D341Med (cell line): ENCODE measurements around the gene TICAM1.
"Not testable (repeated sequence)": the region's sequence is repeated elsewhere in the genome, so short reads cannot be mapped to it uniquely, and the experiment has no call there.

Experiments used
- DNase-seq: peaks from one replicate; pipeline ENCODE4 v3.0.0; 2012; ENCODE audit warnings: low spot score

Gene TICAM1

GRCh38 chr19:4805140-4805539 lies 26.4 kb downstream of the TICAM1 start:
- not testable (repeated sequence) for DNase-seq

DNA sequence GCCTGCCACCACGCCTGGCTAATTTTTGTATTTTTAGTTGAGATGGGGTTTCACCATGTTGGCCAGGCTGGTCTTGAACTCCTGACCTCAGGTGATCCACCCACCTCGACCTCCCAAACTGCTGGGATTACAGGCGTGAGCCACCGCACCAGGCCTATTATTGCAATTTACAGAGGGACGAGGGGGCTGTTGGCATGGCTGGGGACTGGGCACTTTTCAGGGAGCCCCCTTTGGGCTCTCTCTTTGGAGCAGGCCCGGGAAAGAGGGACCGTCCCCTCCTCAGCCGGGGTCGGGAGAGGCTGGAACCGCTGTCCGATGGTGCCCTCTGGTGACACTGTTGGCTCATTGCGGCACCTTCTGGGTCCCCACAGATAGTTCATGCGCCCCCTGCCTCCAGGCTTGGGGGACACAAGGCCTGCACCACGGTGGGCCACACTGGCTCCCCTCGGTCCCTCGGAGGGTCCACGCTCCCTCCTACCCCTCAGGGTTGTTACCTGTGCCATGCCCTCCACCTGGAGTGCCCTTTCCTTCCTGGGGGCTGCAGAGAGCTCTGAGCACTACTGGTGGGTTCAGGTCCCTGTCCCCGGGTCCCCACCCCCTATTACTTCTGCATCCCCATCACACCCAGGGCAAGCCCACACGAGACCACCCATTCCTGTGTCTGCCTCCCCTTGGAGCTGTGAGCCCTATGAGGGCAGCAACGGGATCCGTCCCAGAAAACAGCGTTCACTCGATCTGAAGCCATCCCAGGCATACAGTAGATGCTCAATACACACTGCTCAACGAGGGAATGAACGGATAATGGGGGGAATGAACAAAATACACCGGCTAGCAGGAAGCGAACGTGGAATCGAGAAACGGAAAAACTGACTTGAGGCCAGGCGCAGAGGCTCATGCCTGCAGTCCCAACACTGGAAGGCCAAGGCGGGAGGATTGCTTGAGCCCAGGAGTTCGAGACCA lies 27.5 kb downstream of the TICAM1 start:
- DNase-seq: peak; percentile 89

- DNase-seq: no peak
These were observed 28.8 kb downstream of the TICAM1 start for GRCh38 chr19:4802711-4803110.

DNA sequence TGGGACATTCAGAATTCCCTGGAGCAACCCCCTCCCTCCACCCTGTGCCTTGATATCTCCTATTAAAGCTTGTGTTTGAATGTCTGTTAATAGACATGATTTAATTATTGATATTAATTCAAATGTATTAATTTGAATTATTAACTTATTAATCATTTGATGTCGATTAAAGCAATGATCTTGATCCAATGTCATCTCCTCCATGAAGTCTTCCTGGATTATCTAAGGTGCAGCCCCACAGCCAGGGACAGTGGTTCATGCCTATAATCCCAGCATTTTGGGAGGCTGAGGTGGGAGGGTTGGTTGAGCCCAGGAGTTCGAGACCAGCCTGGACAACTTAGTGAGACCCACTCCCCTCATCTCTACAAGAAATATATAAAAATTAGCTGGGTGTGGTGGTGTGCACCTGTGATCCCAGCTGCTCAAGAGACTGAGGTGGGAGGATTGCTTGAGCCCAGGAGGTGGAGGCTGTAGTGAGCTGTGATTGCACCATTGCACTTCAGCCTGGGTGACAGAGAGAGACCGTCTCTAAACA lies 30.4 kb downstream of the TICAM1 start:
- DNase-seq: no peak

DNA sequence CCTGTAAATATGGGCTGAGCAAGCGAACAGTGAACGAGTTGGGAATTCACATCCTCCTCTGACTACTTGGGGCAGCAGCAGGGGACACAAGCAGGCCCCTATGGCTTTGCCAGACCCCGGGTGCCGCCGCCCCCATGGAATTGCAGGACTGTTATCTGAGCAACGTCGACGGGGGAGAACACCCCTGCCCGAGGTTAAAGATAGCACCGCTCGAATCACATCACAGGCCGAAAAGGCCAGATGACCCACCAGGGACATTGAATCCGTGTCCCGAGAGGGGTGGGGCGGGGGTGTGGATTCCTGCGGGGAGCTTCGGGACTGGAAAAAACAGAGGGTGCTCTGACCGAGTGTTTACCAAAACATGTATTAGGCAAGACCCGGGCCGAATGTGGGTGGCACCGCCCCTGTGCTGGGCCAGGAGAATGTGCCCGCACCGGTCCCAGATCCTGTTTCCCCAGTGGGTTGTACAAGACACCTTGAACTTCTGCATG lies 30.9 kb downstream of the TICAM1 start:
- DNase-seq: no peak

DNA sequence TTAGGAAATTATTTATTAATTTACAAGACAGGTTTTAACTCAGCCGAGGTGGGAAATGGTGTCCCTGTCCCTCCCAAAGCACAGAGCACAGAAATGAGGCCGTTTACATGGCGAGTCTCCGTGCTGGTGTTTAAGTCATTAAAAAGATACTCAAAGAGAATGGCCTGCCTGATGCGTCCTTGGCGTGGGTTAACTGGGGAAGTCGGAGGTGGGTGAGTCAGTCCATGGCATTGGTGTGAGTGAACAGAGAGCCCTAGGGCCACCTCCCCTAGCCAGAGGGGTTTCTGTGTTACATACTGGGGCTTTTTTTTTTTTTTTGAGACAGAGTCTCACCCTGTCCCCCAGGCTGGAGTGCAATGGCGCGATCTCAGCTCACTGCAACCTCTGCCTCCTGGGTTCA lies 36.1 kb downstream of the TICAM1 start:
- DNase-seq: no peak

DNA sequence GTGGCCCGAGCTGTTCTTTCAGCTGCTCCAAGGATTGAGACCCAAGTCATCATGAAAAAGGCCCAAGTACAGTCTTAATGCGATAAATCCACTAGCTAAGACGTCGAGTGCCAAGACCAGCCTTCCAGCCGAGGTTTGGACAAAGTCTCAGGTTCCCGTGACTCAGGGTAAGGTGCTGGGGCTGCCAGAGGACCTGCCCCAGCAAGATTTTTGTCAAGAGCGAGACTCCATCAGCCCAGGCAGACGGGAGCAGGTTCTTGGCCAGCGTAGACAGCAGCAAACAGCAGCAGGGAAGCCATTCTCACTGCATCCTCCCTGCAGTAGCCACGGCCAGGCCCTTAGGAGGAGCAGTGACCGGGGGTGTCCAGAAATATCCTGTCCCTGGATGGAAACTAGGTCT lies 36.5 kb downstream of the TICAM1 start:
- DNase-seq: no peak

DNA sequence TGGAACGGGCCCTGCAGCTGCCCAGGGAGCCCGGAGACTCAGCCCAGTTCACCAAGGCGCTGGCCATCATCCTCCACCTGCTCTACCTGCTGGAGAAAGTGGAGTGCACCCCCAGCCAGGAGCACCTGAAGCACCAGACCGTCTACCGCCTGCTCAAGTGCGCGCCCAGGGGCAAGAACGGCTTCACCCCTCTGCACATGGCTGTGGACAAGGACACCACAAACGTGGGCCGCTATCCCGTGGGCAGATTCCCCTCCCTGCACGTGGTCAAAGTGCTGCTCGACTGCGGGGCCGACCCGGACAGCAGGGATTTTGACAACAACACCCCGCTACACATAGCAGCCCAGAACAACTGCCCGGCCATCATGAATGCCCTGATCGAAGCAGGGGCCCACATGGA lies 38.2 kb downstream of the TICAM1 start:
- not testable (repeated sequence) for DNase-seq

- DNase-seq: not testable (repeated sequence)
These were observed 38.7 kb downstream of the TICAM1 start for GRCh38 chr19:4792866-4793195.

DNA sequence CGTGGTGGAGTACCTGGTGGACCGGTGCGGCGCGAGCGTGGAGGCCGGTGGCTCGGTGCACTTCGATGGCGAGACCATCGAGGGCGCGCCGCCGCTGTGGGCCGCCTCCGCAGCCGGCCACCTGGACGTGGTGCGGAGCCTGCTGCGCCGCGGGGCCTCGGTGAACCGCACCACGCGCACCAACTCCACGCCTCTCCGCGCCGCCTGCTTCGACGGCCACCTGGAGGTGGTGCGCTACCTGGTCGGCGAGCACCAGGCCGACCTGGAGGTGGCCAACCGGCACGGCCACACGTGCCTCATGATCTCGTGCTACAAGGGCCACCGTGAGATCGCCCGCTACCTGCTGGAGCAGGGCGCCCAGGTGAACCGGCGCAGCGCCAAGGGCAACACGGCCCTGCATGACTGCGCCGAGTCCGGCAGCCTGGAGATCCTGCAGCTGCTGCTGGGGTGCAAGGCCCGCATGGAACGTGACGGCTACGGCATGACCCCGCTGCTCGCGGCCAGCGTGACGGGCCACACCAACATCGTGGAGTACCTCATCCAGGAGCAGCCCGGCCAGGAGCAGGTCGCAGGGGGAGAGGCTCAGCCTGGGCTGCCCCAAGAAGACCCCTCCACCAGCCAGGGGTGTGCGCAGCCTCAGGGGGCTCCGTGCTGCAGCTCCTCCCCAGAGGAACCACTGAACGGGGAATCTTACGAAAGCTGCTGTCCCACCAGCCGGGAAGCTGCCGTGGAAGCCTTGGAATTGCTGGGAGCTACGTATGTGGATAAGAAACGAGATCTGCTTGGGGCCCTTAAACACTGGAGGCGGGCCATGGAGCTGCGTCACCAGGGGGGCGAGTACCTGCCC lies 39.3 kb downstream of the TICAM1 start:
- not testable (repeated sequence) for DNase-seq

DNA sequence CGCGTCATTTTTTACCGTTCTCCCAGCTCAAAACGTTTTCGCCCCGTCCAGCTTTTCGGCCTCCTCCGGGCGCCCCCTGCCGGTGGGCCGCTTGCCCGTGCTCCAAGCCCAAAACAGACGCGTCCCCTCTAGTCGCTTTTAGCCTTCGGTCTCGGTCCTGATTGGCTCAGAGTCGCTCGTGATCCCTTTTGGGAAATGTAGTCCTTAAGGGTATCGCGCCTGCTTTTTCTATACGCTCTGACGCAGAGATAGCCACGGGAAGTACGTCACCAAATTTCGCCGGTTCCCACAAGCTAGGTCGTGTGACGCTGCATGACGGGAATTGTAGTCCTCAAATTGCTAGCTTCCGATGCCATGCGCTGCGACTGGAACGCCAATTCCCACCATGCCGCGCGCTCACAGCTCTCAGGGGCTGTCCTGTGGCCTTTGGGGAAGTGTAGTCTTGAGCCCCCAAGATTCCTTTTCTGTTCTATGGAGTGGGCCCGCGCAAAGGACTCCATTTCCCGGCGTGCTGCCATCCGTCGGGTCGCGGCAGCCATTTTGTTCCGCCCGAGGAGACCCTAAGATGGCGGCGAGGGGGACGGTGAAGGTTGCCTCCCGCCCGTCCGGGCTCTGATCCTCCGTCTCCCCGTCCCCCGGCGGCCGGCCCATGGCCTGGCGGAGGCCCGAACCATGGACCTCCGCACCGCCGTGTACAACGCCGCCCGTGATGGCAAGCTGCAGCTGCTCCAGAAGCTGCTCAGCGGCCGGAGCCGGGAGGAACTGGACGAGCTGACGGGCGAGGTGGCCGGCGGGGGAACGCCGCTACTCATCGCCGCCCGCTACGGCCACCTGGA lies 40.1 kb downstream of the TICAM1 start, which contains the start of gene FEM1A:
Gene FEM1A (plus strand): TSS at position 552 of the 836 bp plus-strand sequence. CDS start 121 bp downstream, at position 673.
- DNase-seq: peak; percentile 91

DNA sequence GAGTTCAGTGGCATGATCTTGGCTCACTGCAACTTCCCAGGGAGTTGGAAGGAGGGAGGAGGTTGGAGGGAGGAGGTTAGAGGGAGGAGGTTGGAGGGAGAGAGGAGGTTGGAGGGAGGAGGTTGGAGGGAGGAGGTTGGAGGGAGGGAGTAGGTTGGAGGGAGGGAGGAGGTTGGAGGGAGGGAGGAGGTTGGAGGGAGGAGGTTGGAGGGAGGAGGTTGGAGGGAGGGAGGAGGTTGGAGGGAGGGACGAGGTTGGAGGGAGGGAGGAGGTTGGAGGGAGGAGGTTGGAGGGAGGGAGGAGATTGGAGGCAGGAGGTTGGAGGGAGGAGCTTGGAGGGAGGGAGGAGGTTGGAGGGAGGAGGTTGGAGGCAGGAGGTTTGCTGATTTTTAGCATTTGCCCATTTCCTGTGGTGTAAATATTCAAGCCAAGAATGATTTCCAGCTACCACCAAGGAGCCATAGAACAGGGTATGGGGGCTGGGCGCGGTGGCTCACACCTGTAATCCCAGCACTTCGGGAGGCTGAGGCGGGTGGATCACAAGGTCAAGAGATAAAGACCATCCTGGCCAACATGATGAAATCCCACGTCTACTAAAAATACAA lies 45.0 kb downstream of the TICAM1 start:
- not testable (repeated sequence) for DNase-seq

GRCh38 chr19:4781801-4782200 lies 49.7 kb downstream of the TICAM1 start:
- DNase-seq: no peak

DNA sequence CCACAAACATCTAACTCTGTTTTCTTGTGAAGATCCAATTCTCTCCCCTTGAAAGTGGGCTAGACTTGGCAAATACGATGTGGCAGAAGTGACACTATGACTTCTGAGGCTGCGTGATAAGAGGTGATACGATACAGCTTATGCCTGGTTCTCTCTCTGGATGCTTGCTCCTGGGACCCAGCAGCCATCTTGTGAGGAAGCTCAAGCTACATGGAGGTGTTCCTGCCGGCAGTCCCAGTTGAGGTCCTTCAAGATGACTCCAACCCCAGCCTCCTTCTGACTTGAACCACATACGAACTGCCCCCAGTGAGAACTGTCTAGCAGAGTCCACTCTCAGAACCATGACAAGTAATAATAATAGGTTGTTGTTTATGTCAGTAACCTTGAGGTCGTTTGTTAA lies 50.7 kb downstream of the TICAM1 start:
- DNase-seq: no peak

- DNase-seq: not testable (repeated sequence)
These were observed 53.4 kb downstream of the TICAM1 start for GRCh38 chr19:4778124-4778523.

DNA sequence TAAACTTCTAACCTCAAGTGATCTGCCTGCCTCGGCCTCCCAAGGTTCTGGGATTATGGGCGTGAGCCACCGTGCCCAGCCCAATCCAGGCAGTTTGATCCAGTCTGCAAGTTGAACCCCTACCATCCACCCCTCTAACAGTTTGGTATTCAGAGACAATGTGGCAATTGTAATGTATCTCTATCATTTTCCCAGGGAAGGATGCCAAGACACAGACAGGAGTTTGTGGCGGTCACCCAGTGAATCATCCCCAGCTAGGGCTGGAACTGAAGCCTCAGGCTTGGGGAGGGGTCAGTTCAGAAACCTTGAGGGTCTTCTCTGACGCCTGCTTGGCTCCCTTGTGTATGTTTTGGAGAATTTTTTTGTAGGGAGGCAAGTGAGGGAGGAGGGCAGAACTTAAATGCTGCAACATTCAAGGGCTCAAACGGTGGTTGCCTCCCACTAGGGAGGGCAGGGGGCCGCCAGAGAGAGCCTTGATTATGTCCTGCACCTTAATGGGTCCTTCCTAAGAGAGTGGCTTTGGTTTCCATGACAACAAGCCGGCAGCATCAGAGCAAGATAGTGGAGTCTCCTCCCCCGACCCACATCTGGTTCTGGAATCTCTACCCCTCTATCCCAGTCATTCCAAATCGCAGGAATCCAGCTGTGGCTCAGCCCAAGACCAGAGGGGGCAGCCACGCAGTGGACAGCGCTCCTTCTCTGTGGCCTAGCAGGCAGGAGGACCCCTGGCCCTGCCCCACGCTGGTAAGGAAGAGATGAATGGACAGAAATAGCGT lies 54.9 kb downstream of the TICAM1 start:
- DNase-seq: no peak

DNA sequence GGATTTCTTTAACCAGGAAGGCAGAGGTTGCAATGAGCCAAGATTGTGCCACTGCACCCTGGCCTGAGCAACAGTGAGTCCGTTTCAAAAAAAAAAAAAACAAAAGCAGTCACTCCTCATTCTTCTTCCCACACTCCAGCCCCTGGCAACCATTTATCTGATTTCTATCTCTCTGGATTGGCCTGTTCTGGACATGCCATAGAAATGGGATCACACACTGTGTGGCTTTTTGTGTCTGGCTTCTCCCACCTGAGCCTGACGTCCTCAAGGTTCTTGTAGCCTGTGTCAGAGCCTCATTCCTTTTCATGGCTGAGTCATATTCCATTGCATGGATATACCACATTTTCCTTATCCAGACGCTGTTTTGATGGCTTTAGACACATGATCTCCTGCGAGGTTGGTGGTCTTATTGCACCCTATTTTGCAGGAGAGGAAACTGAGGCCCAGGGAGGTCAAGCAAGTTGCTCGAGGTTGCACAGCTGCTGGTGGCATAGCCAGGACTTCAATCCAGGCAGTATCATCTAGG lies 55.8 kb downstream of the TICAM1 start:
- no peak for DNase-seq

- DNase-seq: no peak
These were observed 57.4 kb downstream of the TICAM1 start for GRCh38 chr19:4774136-4774535.

GRCh38 chr19:4773047-4773640 lies 58.4 kb downstream of the TICAM1 start:
- no peak for DNase-seq

GRCh38 chr19:4772566-4772965 lies 58.9 kb downstream of the TICAM1 start:
- DNase-seq: no peak
